Ovary (tissue), 9 donors: ENCODE data around the gene EIF3L. TPM values are rescaled to one million over a fixed set of nuclear protein-coding genes. Genes with fewer than 3 reads are reported as not detected.
A peak's percentile ranks its signal among the peaks of the same experiment; 100 is the strongest.

Experiments used
- DNase-seq, 5 donors: peaks; one replicate each; pipeline ENCODE4 v3.0.0-alpha.2; 2019 to 2020
- H3K27ac ChIP-seq, 2 donors: fragments of 200-600 bp; one replicate each; pipeline versions ENCODE4 v1.5.1 to v1.8.0; 2019 to 2022
- H3K27me3 ChIP-seq: fragments of 200-600 bp; one replicate; pipeline ENCODE4 v1.8.0; 2022
- H3K36me3 ChIP-seq: fragments of 200-600 bp; sonication (generic); one replicate; pipeline ENCODE4 v1.5.1; 2019
- H3K4me1 ChIP-seq: one replicate; pipeline ENCODE4 v1.8.1; 2013; ENCODE audit warnings: mild to moderate bottlenecking, moderate library complexity; ENCODE audit not compliant: insufficient read depth
- H3K4me3 ChIP-seq: fragments of 200-600 bp; sonication (generic); one replicate; pipeline ENCODE4 v1.5.1; 2017
- H3K9me3 ChIP-seq, 2 donors: fragments of 200-600 bp in 1 of 2; sonication (generic) in 1 of 2; one replicate each; pipeline versions ENCODE4 v1.5.1 to v1.8.1; 2013 to 2019; ENCODE audit warnings: mild to moderate bottlenecking in 1 of 2, moderate library complexity in 1 of 2
- EP300 ChIP-seq: sonication (generic); formaldehyde crosslinking; IDR thresholded peaks from one replicate; pipeline ENCODE4 v1.6.1; 2017; ENCODE audit warnings: antibody characterized with exemption
- POLR2A ChIP-seq: fragments of 450-650 bp; IDR thresholded peaks from one replicate; pipeline ENCODE4 v1.6.1; 2017; ENCODE audit warnings: antibody characterized with exemption, mild to moderate bottlenecking, moderate library complexity
- WGBS, 3 donors: extraction: QIAGEN DNeasy Blood & Tissue Kit in 1 of 3; methylation state at CpG; one replicate each; pipeline versions ENCODE4 v1.1.5 to v1.1.7; 2013 to 2017; 5-methylcytosine and 5-hydroxymethylcytosine counted together
- intact Hi-C, 4 donors: fragments of 100-400 bp; cut with DNase I; formaldehyde crosslinking; loops; one replicate each; pipeline versions ENCODE4 v1.11.0 to v1.15.1; 2022 to 2023
- polyA plus RNA-seq, 2 donors: library from polyadenylated mRNA; stranded (reverse); fragments of 200-250 nt in 1 of 2; fragments of 350-450 nt in 1 of 2; fragmentation: Illumina TruSeq in 1 of 2; extraction: RNeasy Lipid Tissue Mini Kit (QIAGEN cat#74804) in 1 of 2; gene quantifications; one replicate each; pipeline ENCODE4 v1.2.3, GENCODE V29; 2013 to 2014
- total RNA-seq, 7 donors: library from RNA; depleted of rRNA in 2 of 7; stranded (reverse); fragments of >200 nt in 2 of 7; fragmentation: NEBNext Ultra II Directional in 3 of 7; extraction: Animal tissue kit (Norgen Biotek cat#: 25700) in 3 of 7; gene quantifications; one replicate each; pipeline versions ENCODE4 v1.1.0 to v1.2.4, GENCODE V29; 2016 to 2023
- TF ChIP-seq, protein P1 (sequence below), 3 donors: fragments of 450-650 bp in 2 of 3; fragments of 200-600 bp in 1 of 3; IDR thresholded peaks; one replicate each; pipeline versions ENCODE4 v1.5.1 to v1.8.0; 2016 to 2022; ENCODE audit warnings: antibody characterized with exemption in 3 of 3, mild to moderate bottlenecking in 1 of 3
- donor health status: DM: no; HTN: no; CAD: no; lungs with moderate emphysema.
- donor health status: DM: no; HTN: no; CAD: no.
- donor health status: Bipolar disorder and iron deficiency.
- donor health status: DM: yes; HTN: yes; CAD: no.
- donor health status: DM: no; HTN: no; CAD: no.
- donor health status: DM: yes; HTN: yes; CAD: no.

Gene EIF3L
- total and polyA plus RNA-seq, 9 donors = 534 to 1,344 (median 896) TPM

DNA sequence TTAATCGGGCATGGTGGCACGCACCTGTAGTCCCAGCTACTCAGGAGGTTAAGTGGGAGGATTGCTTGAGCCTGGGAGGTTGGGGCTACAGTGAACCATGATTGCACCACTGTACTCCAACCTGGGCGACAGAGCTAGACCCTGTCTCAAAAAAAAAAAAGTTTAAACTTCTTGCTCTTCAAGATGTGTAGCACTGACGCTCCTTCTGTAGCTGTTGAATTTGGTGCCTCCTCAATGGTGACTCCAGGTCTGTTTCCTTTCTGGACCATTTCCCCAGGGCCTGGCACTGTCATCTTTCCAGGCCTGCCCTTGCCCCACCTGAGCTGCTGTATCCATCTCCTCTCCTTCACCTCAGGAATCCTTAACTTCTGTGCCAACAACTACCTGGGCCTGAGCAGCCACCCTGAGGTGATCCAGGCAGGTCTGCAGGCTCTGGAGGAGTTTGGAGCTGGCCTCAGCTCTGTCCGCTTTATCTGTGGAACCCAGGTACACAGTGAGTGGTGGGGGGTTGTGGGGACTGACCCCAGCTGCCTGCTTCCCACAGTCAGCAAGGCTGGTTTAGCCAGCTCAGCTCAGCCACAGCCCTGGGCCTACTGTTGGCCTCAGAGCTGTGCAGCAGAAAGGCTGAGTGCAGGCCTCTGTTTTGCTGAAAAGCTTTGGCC lies 39.4 kb upstream of the EIF3L start:
- peaks cover 9% of the 10 kb centered on the region for H3K4me1 ChIP-seq
- no peak for TF ChIP-seq POLR2A
- TF ChIP-seq, protein P1, sequence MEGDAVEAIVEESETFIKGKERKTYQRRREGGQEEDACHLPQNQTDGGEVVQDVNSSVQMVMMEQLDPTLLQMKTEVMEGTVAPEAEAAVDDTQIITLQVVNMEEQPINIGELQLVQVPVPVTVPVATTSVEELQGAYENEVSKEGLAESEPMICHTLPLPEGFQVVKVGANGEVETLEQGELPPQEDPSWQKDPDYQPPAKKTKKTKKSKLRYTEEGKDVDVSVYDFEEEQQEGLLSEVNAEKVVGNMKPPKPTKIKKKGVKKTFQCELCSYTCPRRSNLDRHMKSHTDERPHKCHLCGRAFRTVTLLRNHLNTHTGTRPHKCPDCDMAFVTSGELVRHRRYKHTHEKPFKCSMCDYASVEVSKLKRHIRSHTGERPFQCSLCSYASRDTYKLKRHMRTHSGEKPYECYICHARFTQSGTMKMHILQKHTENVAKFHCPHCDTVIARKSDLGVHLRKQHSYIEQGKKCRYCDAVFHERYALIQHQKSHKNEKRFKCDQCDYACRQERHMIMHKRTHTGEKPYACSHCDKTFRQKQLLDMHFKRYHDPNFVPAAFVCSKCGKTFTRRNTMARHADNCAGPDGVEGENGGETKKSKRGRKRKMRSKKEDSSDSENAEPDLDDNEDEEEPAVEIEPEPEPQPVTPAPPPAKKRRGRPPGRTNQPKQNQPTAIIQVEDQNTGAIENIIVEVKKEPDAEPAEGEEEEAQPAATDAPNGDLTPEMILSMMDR (IDR thresholded peaks at IDR 0.05) = no peak
- no peak for DNase-seq
- H3K27ac ChIP-seq = no peak overlapping the region
- intact Hi-C loops = loop anchor here in 3 of 4 donors (10.0 kb wide), 3 partner anchors 115 to 155 kb away; no protein-coding TSS in a partner anchor
- no peak overlapping the region for H3K4me3 ChIP-seq
- 85 to 93% (median 90%) methylated on average over 5 of the region's 5 CpGs for WGBS, 3 donors
- no peaks in the 10 kb centered on the region for H3K27me3 ChIP-seq
- no peaks in the 10 kb centered on the region for H3K9me3 ChIP-seq
- no peaks in the 10 kb centered on the region for H3K36me3 ChIP-seq

DNA sequence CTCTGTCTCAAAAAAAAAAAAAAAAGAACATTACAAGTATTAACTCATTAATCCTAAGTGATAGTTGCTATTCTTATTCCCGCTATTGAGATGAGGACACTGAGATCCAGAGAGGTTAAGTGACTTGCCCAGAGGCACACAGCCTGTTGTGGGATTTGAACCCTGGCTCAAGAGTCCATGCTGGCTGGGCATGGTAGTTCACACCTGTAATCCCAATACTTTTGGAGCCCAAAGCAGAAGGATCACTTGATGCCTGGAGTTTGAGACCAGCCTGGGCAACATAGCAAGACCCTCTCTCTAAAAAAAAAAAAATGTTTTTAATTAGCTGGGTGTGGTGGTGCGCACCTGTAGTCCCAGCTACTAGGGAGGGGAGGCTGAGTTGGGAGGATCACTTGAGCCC lies 37.4 kb upstream of the EIF3L start:
- Histone ChIP-seq H3K27me3 (no peaks in the 10 kb centered on the region), H3K9me3 (no peaks in the 10 kb centered on the region), H3K4me1 (peaks cover 2% of the 10 kb centered on the region), H3K36me3 (no peaks in the 10 kb centered on the region), H3K4me3 (no peak overlapping the region), H3K27ac (no peak overlapping the region)
- TF ChIP-seq, protein P1 (IDR thresholded peaks at IDR 0.05) = no peak
- TF ChIP-seq POLR2A (no peak), EP300 (no peak)
- intact Hi-C loops = loop anchor here in 3 of 4 donors (10.0 kb wide), 3 partner anchors 113 to 153 kb away; no protein-coding TSS in a partner anchor
- WGBS, 3 donors = 95 to 100% (median 99%) methylated on average over 2 of the region's 2 CpGs
- no peak for DNase-seq

DNA sequence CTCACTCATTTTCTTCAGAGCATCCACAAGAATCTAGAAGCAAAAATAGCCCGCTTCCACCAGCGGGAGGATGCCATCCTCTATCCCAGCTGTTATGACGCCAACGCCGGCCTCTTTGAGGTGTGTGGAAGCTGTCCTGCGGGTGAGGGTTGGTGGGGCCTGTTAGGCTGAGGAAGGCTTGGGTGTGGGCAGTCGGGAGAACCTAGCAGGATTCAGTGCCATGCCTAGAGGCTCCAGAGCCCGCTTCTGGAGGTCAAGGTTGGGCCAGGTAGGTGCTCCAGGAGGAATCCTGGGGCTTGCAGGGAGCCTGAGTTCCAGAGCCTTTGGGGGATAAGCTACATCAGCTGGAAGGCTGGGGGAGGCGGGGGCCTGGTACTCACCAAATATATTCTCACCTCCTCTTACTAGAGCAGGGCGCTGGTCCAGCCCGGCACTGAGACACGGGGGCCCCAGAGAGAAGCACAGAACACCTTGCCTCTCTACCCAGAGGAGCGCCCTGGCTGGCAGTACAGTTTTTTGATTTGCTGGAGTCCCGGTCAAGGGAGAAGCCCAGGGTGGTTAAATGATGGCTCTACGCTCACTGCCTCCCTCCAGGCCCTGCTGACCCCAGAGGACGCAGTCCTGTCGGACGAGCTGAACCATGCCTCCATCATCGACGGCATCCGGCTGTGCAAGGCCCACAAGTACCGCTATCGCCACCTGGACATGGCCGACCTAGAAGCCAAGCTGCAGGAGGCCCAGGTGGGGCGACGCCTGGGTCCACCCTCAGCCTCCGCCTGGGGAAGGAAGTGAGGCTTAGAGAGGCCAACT lies 36.1 kb upstream of the EIF3L start:
- intact Hi-C loops = loop anchor here in 3 of 4 donors (10.0 kb wide), 3 partner anchors 112 to 152 kb away; no protein-coding TSS in a partner anchor
- H3K4me3 ChIP-seq = no peak overlapping the region
- H3K27ac ChIP-seq = no peak overlapping the region
- no peak for DNase-seq
- H3K36me3 ChIP-seq = no peaks in the 10 kb centered on the region
- TF ChIP-seq, protein P1 (IDR thresholded peaks at IDR 0.05) = no peak
- no peak for TF ChIP-seq POLR2A
- TF ChIP-seq EP300 = no peak
- H3K27me3 ChIP-seq = no peaks in the 10 kb centered on the region
- WGBS, 3 donors = 90 to 91% (median 90%) methylated on average over 27 of the region's 27 CpGs
- H3K4me1 ChIP-seq = peaks cover 2% of the 10 kb centered on the region
- H3K9me3 ChIP-seq = no peaks in the 10 kb centered on the region

- DNase-seq = peak in 2 of 5 donors; percentile 40 to 47
- Histone ChIP-seq H3K4me3 (no peak overlapping the region), H3K9me3 (no peaks in the 10 kb centered on the region), H3K27ac (no peak overlapping the region), H3K27me3 (no peaks in the 10 kb centered on the region), H3K36me3 (no peaks in the 10 kb centered on the region), H3K4me1 (peaks cover 3% of the 10 kb centered on the region)
- WGBS, 3 donors = 83 to 86% (median 84%) methylated on average over 12 of the region's 12 CpGs
- TF ChIP-seq EP300 = no peak
- TF ChIP-seq, protein P1 (IDR thresholded peaks at IDR 0.05) = no peak
- TF ChIP-seq POLR2A = no peak
- intact Hi-C loops = loop anchor here (5.0 to 10.0 kb wide), 6 partner anchors 47 to 152 kb away; partner anchors contain the start of genes C22orf23 (in 1 of the 4) and POLR2F (in 1 of the 4)
Observed at GRCh38 chr22:37815593-37815992, 33.6 kb upstream of the EIF3L start.
